ENCODE results near the gene MRPL24. TPM values are rescaled to one million over a fixed set of nuclear protein-coding genes. Genes with fewer than 3 reads are reported as not detected.
A peak's percentile ranks its signal among the peaks of the same experiment; 100 is the strongest.

Gene MRPL24
- total and polyA plus RNA-seq, 2 of the 13 experiments (the other 11 are each of a cell fraction or from before 2014, with no cell fraction given): 38.1 to 42.9 TPM

DNA sequence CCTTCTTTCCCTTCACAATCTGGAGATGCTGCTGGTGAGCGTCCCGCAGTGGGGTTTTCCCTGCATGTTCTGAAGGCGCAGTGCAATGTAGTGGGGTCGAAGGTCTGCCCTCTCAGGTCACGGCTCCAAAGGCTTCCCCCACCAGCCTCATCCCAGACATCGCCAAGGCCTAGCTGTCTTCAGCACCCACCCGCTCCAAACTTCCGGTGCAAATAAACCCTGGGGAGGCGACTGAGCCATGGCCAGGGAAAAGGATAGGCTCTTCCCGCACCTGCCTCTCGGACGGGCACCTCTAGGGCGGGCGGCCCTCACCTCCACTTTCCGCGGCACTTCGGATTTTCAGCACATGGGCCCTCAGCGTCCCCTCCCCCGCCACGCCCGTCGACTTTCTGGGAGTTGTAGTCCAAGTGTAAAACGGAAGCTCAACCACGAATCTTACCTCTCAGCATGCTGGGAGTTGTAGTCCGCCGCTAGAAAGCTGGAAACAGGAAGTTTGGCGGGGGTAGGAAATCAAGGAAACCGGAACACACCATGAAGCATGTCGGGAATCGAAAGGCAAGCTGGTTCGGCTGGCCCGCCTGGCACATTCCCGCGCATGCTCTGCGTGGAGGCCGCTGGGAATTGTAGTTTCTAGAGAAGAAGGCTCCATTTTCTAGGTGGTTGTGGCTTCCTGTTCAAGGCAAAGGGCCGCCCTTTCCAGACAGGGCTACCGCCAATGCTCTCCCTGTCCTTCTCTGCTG is at the start of gene MRPL24 (continued):
- TF ChIP-seq, protein P1, sequence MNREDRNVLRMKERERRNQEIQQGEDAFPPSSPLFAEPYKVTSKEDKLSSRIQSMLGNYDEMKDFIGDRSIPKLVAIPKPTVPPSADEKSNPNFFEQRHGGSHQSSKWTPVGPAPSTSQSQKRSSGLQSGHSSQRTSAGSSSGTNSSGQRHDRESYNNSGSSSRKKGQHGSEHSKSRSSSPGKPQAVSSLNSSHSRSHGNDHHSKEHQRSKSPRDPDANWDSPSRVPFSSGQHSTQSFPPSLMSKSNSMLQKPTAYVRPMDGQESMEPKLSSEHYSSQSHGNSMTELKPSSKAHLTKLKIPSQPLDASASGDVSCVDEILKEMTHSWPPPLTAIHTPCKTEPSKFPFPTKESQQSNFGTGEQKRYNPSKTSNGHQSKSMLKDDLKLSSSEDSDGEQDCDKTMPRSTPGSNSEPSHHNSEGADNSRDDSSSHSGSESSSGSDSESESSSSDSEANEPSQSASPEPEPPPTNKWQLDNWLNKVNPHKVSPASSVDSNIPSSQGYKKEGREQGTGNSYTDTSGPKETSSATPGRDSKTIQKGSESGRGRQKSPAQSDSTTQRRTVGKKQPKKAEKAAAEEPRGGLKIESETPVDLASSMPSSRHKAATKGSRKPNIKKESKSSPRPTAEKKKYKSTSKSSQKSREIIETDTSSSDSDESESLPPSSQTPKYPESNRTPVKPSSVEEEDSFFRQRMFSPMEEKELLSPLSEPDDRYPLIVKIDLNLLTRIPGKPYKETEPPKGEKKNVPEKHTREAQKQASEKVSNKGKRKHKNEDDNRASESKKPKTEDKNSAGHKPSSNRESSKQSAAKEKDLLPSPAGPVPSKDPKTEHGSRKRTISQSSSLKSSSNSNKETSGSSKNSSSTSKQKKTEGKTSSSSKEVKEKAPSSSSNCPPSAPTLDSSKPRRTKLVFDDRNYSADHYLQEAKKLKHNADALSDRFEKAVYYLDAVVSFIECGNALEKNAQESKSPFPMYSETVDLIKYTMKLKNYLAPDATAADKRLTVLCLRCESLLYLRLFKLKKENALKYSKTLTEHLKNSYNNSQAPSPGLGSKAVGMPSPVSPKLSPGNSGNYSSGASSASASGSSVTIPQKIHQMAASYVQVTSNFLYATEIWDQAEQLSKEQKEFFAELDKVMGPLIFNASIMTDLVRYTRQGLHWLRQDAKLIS (CRISPR knock-in tag; IDR thresholded peaks at IDR 0.05): 0 out of 2 replicates have a peak, but pooled peaks have one; percentile 60
- TF ChIP-seq HMG20B (CRISPR knock-in tag; conservative IDR thresholded peaks at IDR 0.05) (no peak), HNRNPH1 (optimal IDR thresholded peaks at IDR 0.05; ENCODE audit: low read depth, low read length) (peak; percentile 48), GATA4 (IDR thresholded peaks at IDR 0.05; ENCODE audit: borderline replicate concordance, low read depth) (no peak; the same call in 1 of the 2 replicates), MTA3 (CRISPR knock-in tag; IDR thresholded peaks at IDR 0.05) (no peak), ZNF598 (CRISPR knock-in tag; IDR thresholded peaks at IDR 0.05; ENCODE audit: borderline replicate concordance) (peak; percentile 94; the same call in 1 of the 2 replicates), POLR2G (IDR thresholded peaks at IDR 0.05; ENCODE audit: low read depth, low read length) (peak; percentile 92), ZNF570 (CRISPR knock-in tag; IDR thresholded peaks at IDR 0.05; ENCODE audit: borderline replicate concordance) (no peak), ZNF552 (CRISPR knock-in tag; IDR thresholded peaks at IDR 0.05; ENCODE audit: borderline replicate concordance) (no peak), ZNF33B (CRISPR knock-in tag; IDR thresholded peaks at IDR 0.05) (peak; percentile 91), RXRB (CRISPR knock-in tag; IDR thresholded peaks at IDR 0.05; ENCODE audit: borderline replicate concordance) (peak; percentile 24; the same call in 1 of the 2 replicates), ZNF619 (CRISPR knock-in tag; IDR thresholded peaks at IDR 0.05) (peak; percentile 74; the same call in 1 of the 2 replicates), MYC (CRISPR knock-in tag; IDR thresholded peaks at IDR 0.05; ENCODE audit: borderline replicate concordance) (peak; percentile 99), TCF7 (IDR thresholded peaks at IDR 0.05; ENCODE audit: low read depth) (no peak), ZIK1 (CRISPR knock-in tag; IDR thresholded peaks at IDR 0.05; ENCODE audit: borderline replicate concordance, low read depth) (no peak; the same call in 1 of the 2 replicates), PAF1 (CRISPR knock-in tag; IDR thresholded peaks at IDR 0.05) (no peak), NCOA1 (CRISPR knock-in tag; IDR thresholded peaks at IDR 0.05) (peak; percentile 42; the same call in 1 of the 2 replicates)
- TF ChIP-seq, protein P2, sequence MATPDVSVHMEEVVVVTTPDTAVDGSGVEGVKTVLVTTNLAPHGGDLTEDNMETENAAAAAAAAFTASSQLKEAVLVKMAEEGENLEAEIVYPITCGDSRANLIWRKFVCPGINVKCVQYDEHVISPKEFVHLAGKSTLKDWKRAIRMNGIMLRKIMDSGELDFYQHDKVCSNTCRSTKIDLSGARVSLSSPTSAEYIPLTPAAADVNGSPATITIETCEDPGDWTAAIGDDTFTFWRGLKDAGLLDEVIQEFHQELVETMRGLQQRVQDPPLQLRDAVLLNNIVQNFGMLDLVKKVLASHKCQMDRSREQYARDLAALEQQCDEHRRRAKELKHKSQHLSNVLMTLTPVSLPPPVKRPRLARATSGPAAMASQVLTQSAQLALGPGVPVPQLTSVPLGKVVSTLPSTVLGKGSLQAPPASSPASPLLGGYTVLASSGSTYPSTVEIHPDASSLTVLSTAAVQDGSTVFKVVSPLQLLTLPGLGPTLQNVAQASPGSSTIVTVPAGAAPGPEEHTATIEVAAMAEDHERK (CRISPR knock-in tag; IDR thresholded peaks at IDR 0.05; ENCODE audit: low read depth): peak; percentile 72
- TF ChIP-seq, protein P3, sequence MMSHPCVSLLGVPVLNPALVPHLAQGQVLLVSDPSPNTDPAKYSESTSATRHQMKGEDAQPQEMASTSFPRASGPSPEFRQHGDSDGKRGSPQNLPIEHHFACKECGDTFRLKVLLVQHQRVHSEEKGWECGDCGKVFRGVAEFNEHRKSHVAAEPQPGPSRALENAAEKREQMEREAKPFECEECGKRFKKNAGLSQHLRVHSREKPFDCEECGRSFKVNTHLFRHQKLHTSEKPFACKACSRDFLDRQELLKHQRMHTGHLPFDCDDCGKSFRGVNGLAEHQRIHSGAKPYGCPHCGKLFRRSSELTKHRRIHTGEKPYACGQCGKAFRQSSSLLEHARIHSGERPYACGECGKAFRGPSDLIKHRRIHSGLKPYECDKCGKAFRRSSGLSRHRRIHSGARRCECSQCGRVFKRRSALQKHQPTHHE (CRISPR knock-in tag; IDR thresholded peaks at IDR 0.05; ENCODE audit: borderline replicate concordance): peak; percentile 89; the same call in 1 of the 2 replicates
- TF ChIP-seq, protein P4, sequence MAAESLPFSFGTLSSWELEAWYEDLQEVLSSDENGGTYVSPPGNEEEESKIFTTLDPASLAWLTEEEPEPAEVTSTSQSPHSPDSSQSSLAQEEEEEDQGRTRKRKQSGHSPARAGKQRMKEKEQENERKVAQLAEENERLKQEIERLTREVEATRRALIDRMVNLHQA (CRISPR knock-in tag; IDR thresholded peaks at IDR 0.05): no peak
- TF ChIP-seq, protein P5, sequence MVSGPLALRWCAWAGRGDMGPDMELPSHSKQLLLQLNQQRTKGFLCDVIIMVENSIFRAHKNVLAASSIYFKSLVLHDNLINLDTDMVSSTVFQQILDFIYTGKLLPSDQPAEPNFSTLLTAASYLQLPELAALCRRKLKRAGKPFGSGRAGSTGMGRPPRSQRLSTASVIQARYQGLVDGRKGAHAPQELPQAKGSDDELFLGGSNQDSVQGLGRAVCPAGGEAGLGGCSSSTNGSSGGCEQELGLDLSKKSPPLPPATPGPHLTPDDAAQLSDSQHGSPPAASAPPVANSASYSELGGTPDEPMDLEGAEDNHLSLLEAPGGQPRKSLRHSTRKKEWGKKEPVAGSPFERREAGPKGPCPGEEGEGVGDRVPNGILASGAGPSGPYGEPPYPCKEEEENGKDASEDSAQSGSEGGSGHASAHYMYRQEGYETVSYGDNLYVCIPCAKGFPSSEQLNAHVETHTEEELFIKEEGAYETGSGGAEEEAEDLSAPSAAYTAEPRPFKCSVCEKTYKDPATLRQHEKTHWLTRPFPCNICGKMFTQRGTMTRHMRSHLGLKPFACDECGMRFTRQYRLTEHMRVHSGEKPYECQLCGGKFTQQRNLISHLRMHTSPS (CRISPR knock-in tag; IDR thresholded peaks at IDR 0.05; ENCODE audit: low read depth): peak; percentile 63; the same call in 1 of the 2 replicates

All from HepG2 (cell line).